HG03460 (cell line): ENCODE measurements around the gene MBOAT7.
A peak's percentile ranks its signal among the peaks of the same experiment; 100 is the strongest.
"Not testable (repeated sequence)": the region's sequence is repeated elsewhere in the genome, so short reads cannot be mapped to it uniquely, and the experiment has no call there.

Source experiments
- ATAC-seq: cut with Tn5 transposase; IDR thresholded peaks from one replicate; pipeline ENCODE4 v1.9.1; 2021; ENCODE audit not compliant: unreplicated experiment

MBOAT7 gene

DNA sequence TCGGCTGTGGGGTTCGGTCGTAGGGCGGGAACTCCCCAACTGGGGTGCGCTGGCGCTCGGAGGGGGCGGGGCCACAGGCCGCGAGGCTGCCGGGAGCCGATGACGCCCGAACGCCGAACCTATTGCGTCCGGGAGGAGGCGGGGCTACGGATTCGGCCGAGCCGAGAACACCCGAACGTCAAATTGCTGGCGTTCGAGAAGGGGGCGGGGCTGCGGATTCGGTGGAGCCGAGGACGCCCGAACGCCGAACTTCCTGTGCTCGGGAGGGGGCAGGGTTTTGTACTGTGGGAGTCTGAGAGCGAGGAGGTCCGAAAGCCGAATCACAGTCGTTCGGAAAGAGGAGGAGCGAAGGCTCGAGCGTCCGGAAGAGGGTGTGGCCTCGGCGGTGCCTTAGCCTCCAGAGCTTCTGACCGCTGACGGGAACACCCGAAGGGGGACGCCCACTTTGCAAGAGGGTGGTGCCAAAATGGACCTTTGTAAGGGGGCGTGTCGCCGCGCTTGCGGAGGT lies 1.2 kb upstream of the MBOAT7 start:
- ATAC-seq = peak; percentile 50

DNA sequence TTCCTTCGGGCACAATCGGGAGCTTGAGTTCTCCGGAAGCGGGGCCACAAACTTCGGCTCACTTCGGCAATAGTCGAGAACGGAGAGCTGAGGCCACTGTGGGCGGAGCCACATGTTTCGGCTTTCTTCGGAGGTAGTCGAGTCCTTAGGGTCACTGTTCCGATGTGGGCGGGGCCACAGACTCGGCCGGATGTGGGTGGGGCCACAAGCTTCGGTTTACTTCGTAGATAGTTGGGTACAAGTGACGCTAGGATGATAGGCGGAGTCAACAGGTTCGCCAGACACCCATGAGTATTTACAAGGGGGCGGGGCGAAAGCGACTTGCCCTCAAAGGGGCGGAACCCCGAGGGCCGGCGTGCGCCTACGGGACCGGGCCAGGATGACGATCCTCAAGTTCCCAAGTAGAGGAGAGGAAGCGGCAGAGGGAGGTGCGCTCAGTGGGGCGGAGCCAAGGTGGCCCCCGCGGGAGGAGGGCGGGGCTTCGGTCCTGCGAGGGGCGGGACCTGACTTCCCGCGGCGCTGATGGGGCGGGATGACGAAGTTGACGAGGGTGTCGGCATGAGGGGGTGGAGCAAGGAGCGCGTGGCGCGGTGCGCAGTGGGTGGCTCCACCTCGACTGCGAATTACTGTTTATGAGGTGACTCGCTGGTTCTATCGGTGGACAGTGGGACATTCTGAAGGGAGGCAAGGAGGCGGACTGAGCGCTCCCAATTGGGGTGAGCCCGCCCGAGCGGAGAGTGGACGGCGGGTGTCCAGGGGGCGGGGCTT lies 539 bp upstream of the MBOAT7 start:
- peak; percentile 42 for ATAC-seq

- ATAC-seq = no peak
Measured at GRCh38 chr19:54188215-54188871, 1.0 kb downstream of the MBOAT7 start.

GRCh38 chr19:54186934-54187381 lies 2.4 kb downstream of the MBOAT7 start:
- no peak for ATAC-seq

- no peak for ATAC-seq
Measured at GRCh38 chr19:54186351-54186750, 3.0 kb downstream of the MBOAT7 start.

- no peak for ATAC-seq
Measured at GRCh38 chr19:54183431-54183830, 5.9 kb downstream of the MBOAT7 start.

GRCh38 chr19:54181894-54182293 lies 7.5 kb downstream of the MBOAT7 start:
- ATAC-seq = not testable (repeated sequence)

DNA sequence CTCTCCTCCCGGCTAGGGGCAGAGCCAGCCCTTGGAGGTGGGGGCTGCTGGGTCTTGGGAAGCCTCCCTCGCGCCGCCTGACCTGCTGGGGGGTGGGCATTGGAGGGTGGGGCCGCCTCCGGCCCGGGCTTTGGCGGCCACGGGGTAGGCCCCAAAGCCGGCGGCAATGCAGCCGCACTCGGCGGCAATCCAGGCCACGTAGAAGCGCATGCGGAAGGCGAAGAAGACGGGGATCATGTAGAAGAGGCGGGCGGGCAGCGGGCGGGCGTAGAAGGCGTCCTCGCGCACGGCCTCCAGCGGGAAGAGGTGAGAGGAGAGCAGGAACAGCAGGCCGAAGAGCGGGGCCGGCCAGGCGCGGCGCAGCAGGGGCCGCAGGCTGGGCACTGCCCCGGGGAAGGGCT lies 8.7 kb downstream of the MBOAT7 start:
- no peak for ATAC-seq

DNA sequence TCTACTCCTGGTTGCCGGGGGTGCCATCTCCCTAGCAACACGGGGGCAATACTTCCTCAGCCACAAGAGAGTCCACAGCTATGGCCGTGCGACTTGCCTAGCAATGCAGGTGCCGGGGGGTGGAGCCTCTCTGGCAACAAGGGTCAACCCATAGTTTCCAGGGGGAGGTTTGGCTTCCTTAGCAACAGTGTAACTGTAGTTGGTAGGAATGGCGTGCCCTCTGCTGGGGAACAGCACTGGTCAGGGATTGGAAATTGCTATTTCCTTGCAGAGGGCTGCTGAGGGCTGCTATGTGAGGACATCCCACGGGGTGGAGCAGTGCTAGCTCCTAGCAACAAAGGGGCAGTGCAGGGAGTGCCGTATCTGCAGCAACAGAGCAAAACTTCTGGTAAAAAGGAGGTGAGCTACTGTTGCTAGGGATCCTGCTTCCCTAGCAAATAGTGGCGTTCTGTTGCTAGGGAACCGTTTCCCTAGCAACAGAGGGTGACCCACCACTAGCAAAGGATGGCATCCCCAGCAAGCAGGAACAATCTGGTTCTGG lies 9.4 kb downstream of the MBOAT7 start:
- no peak for ATAC-seq

- ATAC-seq = no peak
Measured at GRCh38 chr19:54179262-54179852, 10.0 kb downstream of the MBOAT7 start.

- no peak for ATAC-seq
Measured at GRCh38 chr19:54178581-54179261, 10.7 kb downstream of the MBOAT7 start.

- no peak for ATAC-seq
Measured at GRCh38 chr19:54173951-54174834, 15.2 kb downstream of the MBOAT7 start.

DNA sequence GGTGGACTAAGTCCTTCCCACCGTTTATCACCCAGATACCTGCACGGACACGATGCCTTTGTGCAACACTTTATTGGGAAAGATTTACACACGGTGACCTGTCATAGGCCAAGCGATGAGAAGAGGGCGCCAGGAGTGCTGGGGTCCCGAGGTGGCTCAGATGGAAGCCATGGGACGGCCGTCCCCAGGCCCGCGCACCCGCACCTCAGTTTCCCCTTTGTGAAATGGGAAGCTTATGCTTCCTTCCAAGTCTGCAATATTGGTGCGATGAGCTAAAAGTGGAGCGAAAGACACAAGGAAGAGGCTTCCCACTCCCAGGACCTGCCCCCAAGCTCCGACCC lies 16.1 kb downstream of the MBOAT7 start:
- no peak for ATAC-seq

DNA sequence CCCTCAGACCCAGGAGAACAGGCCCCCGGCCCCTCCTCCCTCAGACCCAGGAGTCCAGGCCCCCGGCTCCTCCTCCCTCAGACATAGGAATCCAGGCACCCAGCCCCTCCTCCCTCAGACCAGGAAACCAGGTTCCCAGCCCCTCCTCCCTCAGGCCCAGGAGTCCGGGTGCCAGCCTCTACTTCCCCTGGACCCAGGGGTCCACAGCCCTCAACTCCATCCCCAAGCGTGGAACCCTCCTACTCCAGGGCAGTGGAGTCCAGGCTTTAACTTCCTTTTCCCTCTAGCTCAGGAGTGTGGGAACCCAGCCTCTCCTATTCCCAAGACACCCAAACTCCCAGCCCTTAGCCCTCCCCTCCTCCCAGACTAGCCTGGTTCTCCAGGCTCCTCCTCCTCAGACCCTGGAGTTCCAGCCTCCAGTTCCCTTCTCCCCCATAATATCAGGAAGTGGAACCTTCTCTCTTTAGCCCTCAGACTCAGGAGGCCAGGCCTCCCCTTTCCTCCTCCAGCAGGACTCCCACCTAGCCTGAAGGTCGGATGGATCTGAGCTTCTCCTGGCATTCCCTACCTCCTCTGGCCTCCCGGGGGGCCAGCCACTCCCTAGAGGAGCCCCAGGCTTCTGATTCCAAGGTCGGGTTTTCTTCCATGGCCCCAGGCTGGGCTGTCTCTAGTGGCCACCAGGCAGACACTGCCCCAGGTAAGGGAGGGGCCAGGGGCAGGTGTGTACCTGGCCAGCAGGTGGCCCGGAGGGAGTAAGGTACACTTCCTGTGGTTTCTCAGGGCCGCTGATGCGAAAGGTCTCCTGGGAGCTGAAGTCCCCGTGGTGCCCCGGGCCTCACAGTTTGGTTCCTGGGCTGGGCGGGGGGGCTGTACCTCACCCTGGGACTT lies 16.7 kb downstream of the MBOAT7 start, which contains the start of gene TMC4:
Gene TMC4 (minus strand): TSS at position 690 of the 888 bp plus-strand sequence. CDS start 43 bp downstream, at position 647.
- ATAC-seq = no peak

DNA sequence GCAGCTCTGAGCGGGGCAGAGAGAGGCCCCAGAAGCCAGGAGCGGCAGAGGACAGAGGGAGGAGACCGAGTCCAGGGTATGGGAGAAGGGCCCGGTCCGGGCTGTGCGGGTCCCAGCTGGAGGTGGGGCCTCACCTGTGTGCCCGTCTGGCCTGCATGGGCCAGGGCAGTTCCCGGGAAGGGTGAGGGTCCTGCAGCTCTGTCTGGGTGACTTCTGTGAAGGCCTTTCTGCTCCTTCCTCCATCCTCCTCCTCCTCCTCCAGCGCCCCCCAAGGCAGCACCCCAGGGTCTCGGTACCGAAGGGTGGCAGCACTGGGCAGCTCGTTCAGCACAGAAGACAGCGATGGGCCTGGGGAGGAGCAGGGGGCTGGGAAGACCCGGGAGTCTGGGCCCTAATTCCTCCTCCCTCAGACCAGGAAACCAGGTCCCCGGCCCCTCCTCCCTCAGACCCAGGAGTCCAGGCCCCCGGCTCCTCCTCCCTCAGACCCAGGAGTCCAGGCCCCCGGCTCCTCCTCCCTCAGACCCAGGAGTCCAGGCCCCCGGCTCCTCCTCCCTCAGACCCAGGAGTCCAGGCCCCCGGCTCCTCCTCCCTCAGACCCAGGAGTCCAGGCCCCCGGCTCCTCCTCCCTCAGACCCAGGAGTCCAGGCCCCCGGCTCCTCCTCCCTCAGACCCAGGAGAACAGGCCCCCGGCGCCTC lies 17.5 kb downstream of the MBOAT7 start:
- ATAC-seq = not testable (repeated sequence)

GRCh38 chr19:54169149-54169740 lies 20.1 kb downstream of the MBOAT7 start:
- ATAC-seq = no peak

GRCh38 chr19:54168174-54168917 lies 21.0 kb downstream of the MBOAT7 start:
- ATAC-seq = no peak
